HCT116 (cell line): ENCODE data around the gene TAF11L2.

Source experiments
- CEBPB ChIP-seq: IDR thresholded peaks from 2 replicates; pipeline ENCODE4 v1.6.1; 2012; ENCODE audit warnings: low read depth
- ELF1 ChIP-seq: IDR thresholded peaks from 2 replicates; pipeline ENCODE4 v1.6.1; 2012; ENCODE audit warnings: low read depth, borderline replicate concordance
- EZH2 ChIP-seq: fragments of 200-600 bp; sonication (generic); IDR thresholded peaks from 2 replicates; pipeline ENCODE4 v1.6.1; 2017; ENCODE audit warnings: antibody characterized with exemption, mixed run types
- EZH2phosphoT487 ChIP-seq: fragments of 200-600 bp; IDR thresholded peaks from 2 replicates; pipeline ENCODE4 v1.6.1; 2018; ENCODE audit warnings: antibody characterized with exemption, borderline replicate concordance
- JUND ChIP-seq: IDR thresholded peaks from 2 replicates; pipeline ENCODE4 v1.6.1; 2012
- POLR2A ChIP-seq: IDR thresholded peaks from 2 replicates; pipeline ENCODE4 v1.7.0; 2011; ENCODE audit warnings: borderline replicate concordance; ENCODE audit not compliant: insufficient read depth, insufficient read length; ENCODE audit errors: extremely low read depth
- POLR2AphosphoS5 ChIP-seq: IDR thresholded peaks from 2 replicates; pipeline ENCODE4 v1.6.1; 2011; ENCODE audit warnings: mild to moderate bottlenecking, low read depth, low read length, moderate library complexity
- RAD21 ChIP-seq: IDR thresholded peaks from 2 replicates; pipeline ENCODE4 v1.6.1; 2012; ENCODE audit warnings: low read depth, mild to moderate bottlenecking
- SIN3A ChIP-seq: IDR thresholded peaks from 2 replicates; pipeline ENCODE4 v1.6.1; 2012; ENCODE audit warnings: low read depth
- SP1 ChIP-seq: IDR thresholded peaks from 2 replicates; pipeline ENCODE4 v1.6.1; 2012; ENCODE audit warnings: low read depth
- TCF7L2 ChIP-seq: IDR thresholded peaks from 2 replicates; pipeline ENCODE4 v1.7.0; 2011; ENCODE audit warnings: borderline replicate concordance, inconsistent platforms; ENCODE audit not compliant: insufficient read depth, insufficient read length; ENCODE audit errors: extremely low read depth
- TF ChIP-seq, protein P1 (sequence below), 3 experiments: fragments of 200-600 bp in 1 of 3; sonication (generic) in 1 of 3; IDR thresholded peaks in 2 of 3; conservative IDR thresholded peaks in 1 of 3; 2 replicates each; pipeline ENCODE4 v1.5.1; 2012 to 2017; ENCODE audit warnings: low read depth in 2 of 3, low read length in 2 of 3, antibody characterized with exemption in 1 of 3, borderline replicate concordance in 1 of 3, control low read depth in 1 of 3, mild to moderate bottlenecking in 1 of 3, mixed read lengths in 1 of 3, mixed run types in 1 of 3, moderate library complexity in 1 of 3; ENCODE audit not compliant: insufficient read depth in 1 of 3
- TF ChIP-seq, protein P2 (sequence below): IDR thresholded peaks from 2 replicates; pipeline ENCODE4 v1.6.1; 2012; ENCODE audit warnings: low read depth
- TF ChIP-seq, protein P3 (sequence below): IDR thresholded peaks from 2 replicates; pipeline ENCODE4 v1.6.1; 2012

DNA sequence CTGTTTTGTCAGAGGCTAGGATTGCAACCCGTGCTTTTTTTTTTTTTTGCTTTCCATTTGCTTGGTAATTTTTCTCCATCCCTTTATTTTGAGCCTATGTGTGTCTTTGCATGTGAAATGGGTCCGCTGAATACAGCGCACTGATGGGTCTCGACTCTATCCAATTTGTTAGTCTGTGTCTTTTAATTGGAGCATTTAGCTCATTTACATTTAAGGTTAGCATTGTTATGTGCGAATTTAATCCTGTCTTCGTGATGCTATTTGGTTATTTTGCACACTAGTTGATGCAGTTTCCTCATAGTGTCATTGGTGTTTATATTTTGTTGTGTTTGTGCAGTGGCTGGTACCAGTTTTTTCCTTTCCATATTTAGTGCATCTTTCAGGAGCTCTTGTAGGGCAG, 36.2 kb upstream of the TAF11L2 start:
- TF ChIP-seq POLR2A, result no peak
- TF ChIP-seq SP1, result no peak
- no peak for TF ChIP-seq EZH2phosphoT487
- no peak for TF ChIP-seq CEBPB
- TF ChIP-seq POLR2AphosphoS5, result no peak
- TF ChIP-seq, protein P1, sequence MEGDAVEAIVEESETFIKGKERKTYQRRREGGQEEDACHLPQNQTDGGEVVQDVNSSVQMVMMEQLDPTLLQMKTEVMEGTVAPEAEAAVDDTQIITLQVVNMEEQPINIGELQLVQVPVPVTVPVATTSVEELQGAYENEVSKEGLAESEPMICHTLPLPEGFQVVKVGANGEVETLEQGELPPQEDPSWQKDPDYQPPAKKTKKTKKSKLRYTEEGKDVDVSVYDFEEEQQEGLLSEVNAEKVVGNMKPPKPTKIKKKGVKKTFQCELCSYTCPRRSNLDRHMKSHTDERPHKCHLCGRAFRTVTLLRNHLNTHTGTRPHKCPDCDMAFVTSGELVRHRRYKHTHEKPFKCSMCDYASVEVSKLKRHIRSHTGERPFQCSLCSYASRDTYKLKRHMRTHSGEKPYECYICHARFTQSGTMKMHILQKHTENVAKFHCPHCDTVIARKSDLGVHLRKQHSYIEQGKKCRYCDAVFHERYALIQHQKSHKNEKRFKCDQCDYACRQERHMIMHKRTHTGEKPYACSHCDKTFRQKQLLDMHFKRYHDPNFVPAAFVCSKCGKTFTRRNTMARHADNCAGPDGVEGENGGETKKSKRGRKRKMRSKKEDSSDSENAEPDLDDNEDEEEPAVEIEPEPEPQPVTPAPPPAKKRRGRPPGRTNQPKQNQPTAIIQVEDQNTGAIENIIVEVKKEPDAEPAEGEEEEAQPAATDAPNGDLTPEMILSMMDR (IDR thresholded peaks at IDR 0.05 in 2 of 3, conservative IDR thresholded peaks at IDR 0.05 in 1 of 3; ENCODE audit: borderline replicate concordance in 1 of 3, insufficient read depth in 1 of 3, low read depth in 2 of 3, low read length in 2 of 3), result no peak
- no peak for TF ChIP-seq RAD21
- TF ChIP-seq, protein P2, sequence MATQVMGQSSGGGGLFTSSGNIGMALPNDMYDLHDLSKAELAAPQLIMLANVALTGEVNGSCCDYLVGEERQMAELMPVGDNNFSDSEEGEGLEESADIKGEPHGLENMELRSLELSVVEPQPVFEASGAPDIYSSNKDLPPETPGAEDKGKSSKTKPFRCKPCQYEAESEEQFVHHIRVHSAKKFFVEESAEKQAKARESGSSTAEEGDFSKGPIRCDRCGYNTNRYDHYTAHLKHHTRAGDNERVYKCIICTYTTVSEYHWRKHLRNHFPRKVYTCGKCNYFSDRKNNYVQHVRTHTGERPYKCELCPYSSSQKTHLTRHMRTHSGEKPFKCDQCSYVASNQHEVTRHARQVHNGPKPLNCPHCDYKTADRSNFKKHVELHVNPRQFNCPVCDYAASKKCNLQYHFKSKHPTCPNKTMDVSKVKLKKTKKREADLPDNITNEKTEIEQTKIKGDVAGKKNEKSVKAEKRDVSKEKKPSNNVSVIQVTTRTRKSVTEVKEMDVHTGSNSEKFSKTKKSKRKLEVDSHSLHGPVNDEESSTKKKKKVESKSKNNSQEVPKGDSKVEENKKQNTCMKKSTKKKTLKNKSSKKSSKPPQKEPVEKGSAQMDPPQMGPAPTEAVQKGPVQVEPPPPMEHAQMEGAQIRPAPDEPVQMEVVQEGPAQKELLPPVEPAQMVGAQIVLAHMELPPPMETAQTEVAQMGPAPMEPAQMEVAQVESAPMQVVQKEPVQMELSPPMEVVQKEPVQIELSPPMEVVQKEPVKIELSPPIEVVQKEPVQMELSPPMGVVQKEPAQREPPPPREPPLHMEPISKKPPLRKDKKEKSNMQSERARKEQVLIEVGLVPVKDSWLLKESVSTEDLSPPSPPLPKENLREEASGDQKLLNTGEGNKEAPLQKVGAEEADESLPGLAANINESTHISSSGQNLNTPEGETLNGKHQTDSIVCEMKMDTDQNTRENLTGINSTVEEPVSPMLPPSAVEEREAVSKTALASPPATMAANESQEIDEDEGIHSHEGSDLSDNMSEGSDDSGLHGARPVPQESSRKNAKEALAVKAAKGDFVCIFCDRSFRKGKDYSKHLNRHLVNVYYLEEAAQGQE, result no peak
- no peak for TF ChIP-seq SIN3A
- TF ChIP-seq EZH2, result no peak
- TF ChIP-seq, protein P3, sequence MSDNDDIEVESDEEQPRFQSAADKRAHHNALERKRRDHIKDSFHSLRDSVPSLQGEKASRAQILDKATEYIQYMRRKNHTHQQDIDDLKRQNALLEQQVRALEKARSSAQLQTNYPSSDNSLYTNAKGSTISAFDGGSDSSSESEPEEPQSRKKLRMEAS, result no peak
- no peak for TF ChIP-seq TCF7L2
- no peak for TF ChIP-seq ELF1
- TF ChIP-seq JUND, result no peak
